ENCODE data around the gene COL25A1.

- no peak for TF ChIP-seq POLR2A (IDR thresholded peaks at IDR 0.05)
- TF ChIP-seq CTCF (IDR thresholded peaks at IDR 0.05) = no peak
- no peak for TF ChIP-seq EP300 (IDR thresholded peaks at IDR 0.05; ENCODE audit: low read depth)
Measured at GRCh38 chr4:109166126-109166525, 136.3 kb downstream of the COL25A1 start.
